HL-60 (cell line): ENCODE measurements around the gene SOX6.

Experiments used
- GABPA ChIP-seq: IDR thresholded peaks from 2 replicates; pipeline ENCODE4 v1.6.1; 2012; ENCODE audit warnings: low read depth
- POLR2AphosphoS5 ChIP-seq: IDR thresholded peaks from 2 replicates; pipeline ENCODE4 v1.6.1; 2012; ENCODE audit warnings: low read depth
- SPI1 ChIP-seq: IDR thresholded peaks from 2 replicates; pipeline ENCODE4 v1.6.1; 2012; ENCODE audit warnings: low read depth, mild to moderate bottlenecking, borderline replicate concordance
- TF ChIP-seq, protein P1 (sequence below): IDR thresholded peaks from one replicate; pipeline ENCODE4 v1.5.1; 2011; ENCODE audit warnings: low read length, control low read depth, inconsistent platforms; ENCODE audit not compliant: insufficient read depth
- TF ChIP-seq, protein P2 (sequence below): IDR thresholded peaks from 2 replicates; pipeline ENCODE4 v1.6.1; 2012; ENCODE audit warnings: low read depth; ENCODE audit not compliant: insufficient replicate concordance

DNA sequence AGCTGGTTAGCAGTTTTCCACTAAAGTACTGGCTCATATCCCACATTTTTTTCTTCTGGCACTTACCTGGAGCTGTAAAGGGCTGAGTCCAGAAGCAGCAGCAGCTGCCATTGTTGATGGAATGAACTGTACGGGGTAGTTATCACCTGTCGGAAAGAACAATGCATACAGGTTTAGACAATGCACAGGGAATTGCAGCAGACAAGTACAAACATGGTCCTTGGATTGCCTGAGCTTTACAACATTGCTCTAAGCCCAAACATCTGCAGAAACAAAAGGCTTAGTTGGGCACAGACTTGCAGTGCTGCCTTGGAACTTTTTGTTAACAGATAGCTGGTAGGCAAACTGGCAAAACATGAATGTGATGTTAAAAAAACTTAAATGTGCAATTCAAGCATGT lies 258.8 kb downstream of the SOX6 start:
- TF ChIP-seq, protein P1, sequence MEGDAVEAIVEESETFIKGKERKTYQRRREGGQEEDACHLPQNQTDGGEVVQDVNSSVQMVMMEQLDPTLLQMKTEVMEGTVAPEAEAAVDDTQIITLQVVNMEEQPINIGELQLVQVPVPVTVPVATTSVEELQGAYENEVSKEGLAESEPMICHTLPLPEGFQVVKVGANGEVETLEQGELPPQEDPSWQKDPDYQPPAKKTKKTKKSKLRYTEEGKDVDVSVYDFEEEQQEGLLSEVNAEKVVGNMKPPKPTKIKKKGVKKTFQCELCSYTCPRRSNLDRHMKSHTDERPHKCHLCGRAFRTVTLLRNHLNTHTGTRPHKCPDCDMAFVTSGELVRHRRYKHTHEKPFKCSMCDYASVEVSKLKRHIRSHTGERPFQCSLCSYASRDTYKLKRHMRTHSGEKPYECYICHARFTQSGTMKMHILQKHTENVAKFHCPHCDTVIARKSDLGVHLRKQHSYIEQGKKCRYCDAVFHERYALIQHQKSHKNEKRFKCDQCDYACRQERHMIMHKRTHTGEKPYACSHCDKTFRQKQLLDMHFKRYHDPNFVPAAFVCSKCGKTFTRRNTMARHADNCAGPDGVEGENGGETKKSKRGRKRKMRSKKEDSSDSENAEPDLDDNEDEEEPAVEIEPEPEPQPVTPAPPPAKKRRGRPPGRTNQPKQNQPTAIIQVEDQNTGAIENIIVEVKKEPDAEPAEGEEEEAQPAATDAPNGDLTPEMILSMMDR: no peak
- TF ChIP-seq POLR2AphosphoS5 (no peak), GABPA (no peak), SPI1 (no peak)
- TF ChIP-seq, protein P2, sequence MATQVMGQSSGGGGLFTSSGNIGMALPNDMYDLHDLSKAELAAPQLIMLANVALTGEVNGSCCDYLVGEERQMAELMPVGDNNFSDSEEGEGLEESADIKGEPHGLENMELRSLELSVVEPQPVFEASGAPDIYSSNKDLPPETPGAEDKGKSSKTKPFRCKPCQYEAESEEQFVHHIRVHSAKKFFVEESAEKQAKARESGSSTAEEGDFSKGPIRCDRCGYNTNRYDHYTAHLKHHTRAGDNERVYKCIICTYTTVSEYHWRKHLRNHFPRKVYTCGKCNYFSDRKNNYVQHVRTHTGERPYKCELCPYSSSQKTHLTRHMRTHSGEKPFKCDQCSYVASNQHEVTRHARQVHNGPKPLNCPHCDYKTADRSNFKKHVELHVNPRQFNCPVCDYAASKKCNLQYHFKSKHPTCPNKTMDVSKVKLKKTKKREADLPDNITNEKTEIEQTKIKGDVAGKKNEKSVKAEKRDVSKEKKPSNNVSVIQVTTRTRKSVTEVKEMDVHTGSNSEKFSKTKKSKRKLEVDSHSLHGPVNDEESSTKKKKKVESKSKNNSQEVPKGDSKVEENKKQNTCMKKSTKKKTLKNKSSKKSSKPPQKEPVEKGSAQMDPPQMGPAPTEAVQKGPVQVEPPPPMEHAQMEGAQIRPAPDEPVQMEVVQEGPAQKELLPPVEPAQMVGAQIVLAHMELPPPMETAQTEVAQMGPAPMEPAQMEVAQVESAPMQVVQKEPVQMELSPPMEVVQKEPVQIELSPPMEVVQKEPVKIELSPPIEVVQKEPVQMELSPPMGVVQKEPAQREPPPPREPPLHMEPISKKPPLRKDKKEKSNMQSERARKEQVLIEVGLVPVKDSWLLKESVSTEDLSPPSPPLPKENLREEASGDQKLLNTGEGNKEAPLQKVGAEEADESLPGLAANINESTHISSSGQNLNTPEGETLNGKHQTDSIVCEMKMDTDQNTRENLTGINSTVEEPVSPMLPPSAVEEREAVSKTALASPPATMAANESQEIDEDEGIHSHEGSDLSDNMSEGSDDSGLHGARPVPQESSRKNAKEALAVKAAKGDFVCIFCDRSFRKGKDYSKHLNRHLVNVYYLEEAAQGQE: no peak
